Mesenchymal stem cell (in vitro differentiated cells and primary cell): ENCODE results near the gene QKI.

Source experiments
- DNase-seq: peaks from one replicate; pipeline ENCODE4 v3.0.0-alpha.2; 2013
- H2AFZ ChIP-seq: one replicate; pipeline ENCODE4 v1.6.1; 2013; ENCODE audit warnings: low read depth, mild to moderate bottlenecking, control low read depth, inconsistent platforms, low read length, moderate library complexity
- H2AK5ac ChIP-seq: 2 replicates; pipeline ENCODE4 v1.6.1; 2013; ENCODE audit warnings: low read length, moderate library complexity, mild to moderate bottlenecking, inconsistent platforms; ENCODE audit not compliant: severe bottlenecking
- H2BK120ac ChIP-seq: one replicate; pipeline ENCODE4 v1.6.1; 2013; ENCODE audit warnings: low read depth, mild to moderate bottlenecking, inconsistent platforms, low read length, moderate library complexity
- H2BK12ac ChIP-seq, 2 experiments: one replicate each; pipeline ENCODE4 v1.6.1; 2013; ENCODE audit warnings: inconsistent platforms in 2 of 2, low read length in 2 of 2, mild to moderate bottlenecking in 2 of 2, moderate library complexity in 2 of 2, control low read depth in 1 of 2
- H2BK15ac ChIP-seq: one replicate; pipeline ENCODE4 v1.6.1; 2013; ENCODE audit warnings: mild to moderate bottlenecking, low read depth, inconsistent platforms; ENCODE audit not compliant: poor library complexity, severe bottlenecking
- H2BK5ac ChIP-seq: 2 replicates; pipeline ENCODE4 v1.6.1; 2013; ENCODE audit warnings: low read depth, mild to moderate bottlenecking, low read length, control low read depth, inconsistent platforms; ENCODE audit not compliant: poor library complexity, severe bottlenecking
- H3K14ac ChIP-seq, 2 experiments: one replicate each; pipeline ENCODE4 v1.6.1; 2013; ENCODE audit warnings: inconsistent platforms in 2 of 2, low read length in 2 of 2, control low read depth in 1 of 2, mild to moderate bottlenecking in 1 of 2, moderate library complexity in 1 of 2
- H3K18ac ChIP-seq, 2 experiments: one replicate each; pipeline ENCODE4 v1.6.1; 2013; ENCODE audit warnings: inconsistent platforms in 2 of 2, low read length in 2 of 2, control low read depth in 1 of 2, low read depth in 1 of 2, mild to moderate bottlenecking in 1 of 2
- H3K23ac ChIP-seq, 2 experiments: one replicate each; pipeline ENCODE4 v1.6.1; 2013; ENCODE audit warnings: inconsistent platforms in 2 of 2, low read length in 2 of 2, mild to moderate bottlenecking in 2 of 2, moderate library complexity in 2 of 2, control low read depth in 1 of 2
- H3K27ac ChIP-seq: 2 replicates; pipeline ENCODE4 v1.5.1; 2013; ENCODE audit warnings: mild to moderate bottlenecking, moderate library complexity, low read length, control low read depth, inconsistent platforms; ENCODE audit not compliant: poor library complexity, severe bottlenecking
- H3K27me3 ChIP-seq, 2 experiments: 2 replicates each; pipeline versions ENCODE4 v1.6.1 to v1.7.0; 2013; ENCODE audit warnings: low read length in 2 of 2, mild to moderate bottlenecking in 2 of 2, moderate library complexity in 2 of 2, control low read depth in 1 of 2, inconsistent platforms in 1 of 2; ENCODE audit not compliant: control insufficient read depth in 1 of 2, insufficient read depth in 1 of 2
- H3K36me3 ChIP-seq, 2 experiments: 2 replicates each; pipeline versions ENCODE4 v1.6.1 to v1.7.0; 2013; ENCODE audit warnings: low read length in 2 of 2, control low read depth in 1 of 2, inconsistent platforms in 1 of 2, low read depth in 1 of 2, mild to moderate bottlenecking in 1 of 2; ENCODE audit not compliant: insufficient read depth in 2 of 2, control insufficient read depth in 1 of 2
- H3K4ac ChIP-seq, 2 experiments: one replicate each; pipeline ENCODE4 v1.6.1; 2013; ENCODE audit warnings: inconsistent platforms in 2 of 2, low read length in 2 of 2, mild to moderate bottlenecking in 2 of 2, moderate library complexity in 2 of 2, control low read depth in 1 of 2, low read depth in 1 of 2
- H3K4me1 ChIP-seq: 2 replicates; pipeline ENCODE4 v1.6.1; 2013; ENCODE audit warnings: low read depth, low read length, control low read depth; ENCODE audit not compliant: control insufficient read depth, insufficient read depth
- H3K4me2 ChIP-seq: 2 replicates; pipeline ENCODE4 v1.6.1; 2013; ENCODE audit warnings: low read length, mild to moderate bottlenecking, inconsistent platforms; ENCODE audit not compliant: poor library complexity, severe bottlenecking
- H3K4me3 ChIP-seq, 2 experiments: 2 replicates each; pipeline versions ENCODE4 v1.5.1 to v1.7.0; 2013; ENCODE audit warnings: low read length in 2 of 2, mild to moderate bottlenecking in 2 of 2, control low read depth in 1 of 2, low read depth in 1 of 2; ENCODE audit not compliant: insufficient read depth in 1 of 2
- H3K79me1 ChIP-seq: replicated peaks from 2 replicates; pipeline ENCODE4 v1.6.1; 2013; ENCODE audit warnings: mild to moderate bottlenecking, control low read depth, low read length, inconsistent platforms; ENCODE audit not compliant: poor library complexity, severe bottlenecking
- H3K9ac ChIP-seq: 2 replicates; pipeline ENCODE4 v1.7.0; 2013; ENCODE audit warnings: mild to moderate bottlenecking, low read length, moderate library complexity
- H3K9me3 ChIP-seq: 2 replicates; pipeline ENCODE4 v1.7.0; 2013; ENCODE audit warnings: mild to moderate bottlenecking, low read length; ENCODE audit not compliant: control insufficient read depth
- H4K8ac ChIP-seq: one replicate; pipeline ENCODE4 v1.6.1; 2013; ENCODE audit warnings: inconsistent platforms, mild to moderate bottlenecking, low read length, moderate library complexity
- H4K91ac ChIP-seq: one replicate; pipeline ENCODE4 v1.6.1; 2013; ENCODE audit warnings: mild to moderate bottlenecking, low read length, inconsistent platforms
- WGBS: methylation state at CpG from one replicate; pipeline ENCODE4 v1.1.7; 2013; ENCODE audit warnings: mixed read lengths; 5-methylcytosine and 5-hydroxymethylcytosine counted together

QKI gene

GRCh38 chr6:163538331-163538730 lies 123.8 kb downstream of the QKI start:
- H2AK5ac ChIP-seq: no peak overlapping the region
- no peak overlapping the region for H2BK120ac ChIP-seq
- no peak for DNase-seq
- H3K4me2 ChIP-seq: no peak overlapping the region
- H3K27me3 ChIP-seq: no peaks in the 10 kb centered on the region
- no peak overlapping the region for H3K4me3 ChIP-seq
- no peak overlapping the region for H4K91ac ChIP-seq
- H3K79me1 ChIP-seq: peaks cover 10% of the 10 kb centered on the region
- no peak overlapping the region for H4K8ac ChIP-seq
- H3K27ac ChIP-seq: no peak overlapping the region
- H3K23ac ChIP-seq: no peak overlapping the region
- no peak overlapping the region for H2BK12ac ChIP-seq
- H3K4me1 ChIP-seq: no peaks in the 10 kb centered on the region
- peaks cover 6 to 31% of the 10 kb centered on the region in 2 experiments for H3K36me3 ChIP-seq
- no peak overlapping the region for H2AFZ ChIP-seq
- no peaks in the 10 kb centered on the region for H3K9me3 ChIP-seq
- no peak overlapping the region for H3K14ac ChIP-seq
- peak overlapping the region in 1 of 2 experiments; percentile 48 for H3K18ac ChIP-seq
- no peak overlapping the region for H3K4ac ChIP-seq
- H2BK15ac ChIP-seq: no peak overlapping the region
- H3K9ac ChIP-seq: no peak overlapping the region
- no peak overlapping the region for H2BK5ac ChIP-seq
- WGBS: 65% methylated on average over 5 of the region's 5 CpGs

- H2AFZ ChIP-seq: no peak overlapping the region
- no peak overlapping the region for H3K4ac ChIP-seq
- H3K4me1 ChIP-seq: no peaks in the 10 kb centered on the region
- DNase-seq: no peak
- no peak overlapping the region for H3K4me2 ChIP-seq
- H2BK120ac ChIP-seq: no peak overlapping the region
- no peak overlapping the region for H3K23ac ChIP-seq
- H3K27ac ChIP-seq: no peak overlapping the region
- H3K14ac ChIP-seq: no peak overlapping the region
- no peak overlapping the region for H3K9ac ChIP-seq
- no peaks in the 10 kb centered on the region for H3K9me3 ChIP-seq
- no peak overlapping the region for H2BK5ac ChIP-seq
- H3K36me3 ChIP-seq: peaks cover 6 to 34% of the 10 kb centered on the region in 2 experiments
- H3K4me3 ChIP-seq: no peak overlapping the region
- no peak overlapping the region for H4K8ac ChIP-seq
- H2BK12ac ChIP-seq: no peak overlapping the region
- 95% methylated on average over 5 of the region's 5 CpGs for WGBS
- H2AK5ac ChIP-seq: no peak overlapping the region
- H4K91ac ChIP-seq: no peak overlapping the region
- no peaks in the 10 kb centered on the region for H3K27me3 ChIP-seq
- peaks cover 12% of the 10 kb centered on the region for H3K79me1 ChIP-seq
- no peak overlapping the region for H2BK15ac ChIP-seq
- no peak overlapping the region for H3K18ac ChIP-seq
These were observed 124.7 kb downstream of the QKI start for GRCh38 chr6:163539101-163539762.

GRCh38 chr6:163543321-163543720 lies 128.8 kb downstream of the QKI start:
- Histone ChIP-seq H3K27me3 (no peaks in the 10 kb centered on the region), H3K4me3 (no peak overlapping the region), H3K14ac (no peak overlapping the region), H3K27ac (no peak overlapping the region), H2AK5ac (no peak overlapping the region), H2BK120ac (no peak overlapping the region), H2AFZ (no peak overlapping the region), H3K18ac (no peak overlapping the region), H2BK12ac (no peak overlapping the region), H3K36me3 (peaks cover under 1 to 21% of the 10 kb centered on the region in 2 experiments), H4K91ac (no peak overlapping the region), H2BK15ac (no peak overlapping the region), H2BK5ac (no peak overlapping the region), H3K4me2 (no peak overlapping the region), H3K23ac (no peak overlapping the region), H4K8ac (no peak overlapping the region), H3K79me1 (peaks cover 13% of the 10 kb centered on the region), H3K4me1 (no peaks in the 10 kb centered on the region), H3K9me3 (no peaks in the 10 kb centered on the region), H3K4ac (no peak overlapping the region), H3K9ac (no peak overlapping the region)
- WGBS: 69% methylated on average over 2 of the region's 2 CpGs
- DNase-seq: no peak

- Histone ChIP-seq H3K27me3 (no peaks in the 10 kb centered on the region), H3K4me3 (no peak overlapping the region), H3K18ac (no peak overlapping the region), H2BK5ac (no peak overlapping the region), H3K36me3 (peaks cover 0 to 25% of the 10 kb centered on the region in 2 experiments), H2BK15ac (no peak overlapping the region), H3K9me3 (no peaks in the 10 kb centered on the region), H3K79me1 (peaks cover 13% of the 10 kb centered on the region), H3K4me1 (no peaks in the 10 kb centered on the region), H3K14ac (no peak overlapping the region), H3K9ac (no peak overlapping the region), H2AFZ (no peak overlapping the region), H2BK120ac (no peak overlapping the region), H2BK12ac (no peak overlapping the region), H3K23ac (no peak overlapping the region), H3K4me2 (no peak overlapping the region), H3K27ac (no peak overlapping the region), H3K4ac (no peak overlapping the region), H4K91ac (no peak overlapping the region), H2AK5ac (no peak overlapping the region), H4K8ac (no peak overlapping the region)
- 98% methylated on average over 3 of the region's 5 CpGs for WGBS
- no peak for DNase-seq
These were observed 130.9 kb downstream of the QKI start for GRCh38 chr6:163545370-163545769.
